HCEC 1CT (cell line): Measurements from ENCODE around the gene ATP1A2.
A peak's percentile ranks its signal among the peaks of the same experiment; 100 is the strongest.

Experiments used
- DNase-seq: peaks from one replicate; pipeline ENCODE4 v3.0.0-alpha.2; 2017

ATP1A2 gene

DNA sequence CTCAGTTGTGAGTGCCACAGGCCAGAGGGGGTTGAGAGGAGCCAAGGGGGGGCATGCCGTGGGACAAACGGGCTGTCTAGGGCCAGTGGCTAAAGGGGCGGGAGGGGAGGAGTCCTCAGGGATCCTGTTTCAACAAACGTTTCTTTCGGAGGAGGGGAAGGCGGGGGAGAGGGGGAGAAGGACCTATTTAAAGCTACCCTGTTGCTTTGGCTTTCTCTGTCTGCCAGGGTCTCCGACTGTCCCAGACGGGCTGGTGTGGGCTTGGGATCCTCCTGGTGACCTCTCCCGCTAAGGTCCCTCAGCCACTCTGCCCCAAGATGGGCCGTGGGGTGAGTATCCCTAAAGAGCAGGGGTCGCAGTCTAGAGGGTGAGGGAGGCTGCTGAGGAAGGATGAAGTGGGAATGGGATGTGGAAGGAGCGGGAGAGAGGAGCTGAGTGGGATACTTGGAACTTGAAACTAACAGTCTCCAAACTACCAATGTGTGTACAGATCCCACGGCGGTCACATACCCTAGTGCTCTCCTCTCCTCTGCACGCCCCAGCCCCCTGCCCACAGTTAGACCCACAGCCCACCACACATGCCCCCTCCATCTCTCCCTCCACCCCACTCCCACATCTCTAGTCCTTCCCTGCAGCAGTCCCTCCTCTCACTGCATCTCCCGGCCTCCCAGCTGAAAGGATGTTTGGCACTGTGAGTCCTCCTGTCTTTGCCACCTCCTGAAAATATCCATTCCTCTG, at the start of gene ATP1A2:
Gene ATP1A2 (plus strand): TSS at position 215 of the 738 bp plus-strand sequence. CDS start 103 bp downstream, at position 318.
- no peak for DNase-seq

DNA sequence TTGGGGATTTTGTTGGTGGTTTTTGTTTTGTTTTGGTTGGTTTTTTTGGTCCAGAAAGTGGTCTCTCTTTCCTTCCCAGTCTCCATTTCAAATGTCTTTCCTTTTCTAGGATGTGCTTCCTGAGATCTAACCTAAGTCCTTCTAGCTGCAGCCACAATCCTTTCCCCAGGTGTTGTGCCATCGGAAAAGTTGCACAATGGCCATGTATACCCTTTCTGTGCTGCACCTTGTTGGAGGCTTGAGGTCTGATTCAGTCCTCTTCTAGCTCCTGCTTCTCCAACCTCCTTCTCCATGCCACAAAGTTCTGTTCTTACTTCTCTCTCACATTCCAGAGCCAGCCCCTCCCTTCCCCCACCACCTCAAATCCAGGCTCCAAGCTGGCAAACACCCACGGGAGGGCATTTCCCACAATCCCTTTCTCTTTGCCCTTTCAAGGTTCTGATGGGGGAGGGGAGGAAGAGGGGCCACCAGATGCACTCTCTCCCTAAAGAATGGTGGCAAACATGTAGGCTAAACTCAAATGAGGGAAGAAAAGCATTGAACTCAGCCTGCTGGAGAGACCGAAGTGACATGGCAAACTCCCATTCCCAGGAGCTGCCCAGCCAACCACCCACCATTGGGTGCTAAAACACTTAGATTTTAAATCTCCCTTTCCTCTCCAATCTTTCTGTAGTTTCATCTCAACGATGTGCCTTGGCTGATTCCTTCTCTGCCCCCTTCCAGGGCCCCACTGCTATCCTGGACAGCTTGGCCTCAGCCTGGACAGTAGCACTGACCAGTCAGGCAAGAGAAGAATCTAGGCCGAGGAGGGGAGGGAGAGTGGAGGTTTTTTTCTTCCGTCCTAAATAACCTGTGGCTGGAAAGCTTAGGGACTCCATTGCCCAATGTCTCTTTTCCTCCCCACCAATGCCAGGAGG, 48.5 kb upstream of the ATP1A2 start:
- DNase-seq: no peak

DNA sequence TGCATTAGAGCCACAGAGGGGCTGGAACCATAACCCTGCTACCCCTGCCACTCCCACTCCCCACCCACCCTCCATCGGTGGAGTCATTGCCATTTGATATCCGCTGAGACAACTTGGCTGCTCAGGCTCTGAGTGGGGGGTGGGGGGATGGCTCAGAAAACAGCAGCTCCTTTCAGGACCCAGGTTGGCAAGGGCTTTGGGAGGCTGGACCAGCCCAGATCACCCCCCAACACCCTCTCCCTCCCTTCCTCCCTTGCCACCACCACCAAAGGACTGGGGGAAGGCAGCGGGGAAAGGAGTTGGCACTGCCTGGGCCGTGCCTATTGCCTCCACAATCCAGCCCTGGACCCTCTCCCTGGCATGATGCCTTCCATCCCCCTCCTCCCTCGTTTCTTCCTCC, 47.3 kb upstream of the ATP1A2 start:
- no peak for DNase-seq

DNA sequence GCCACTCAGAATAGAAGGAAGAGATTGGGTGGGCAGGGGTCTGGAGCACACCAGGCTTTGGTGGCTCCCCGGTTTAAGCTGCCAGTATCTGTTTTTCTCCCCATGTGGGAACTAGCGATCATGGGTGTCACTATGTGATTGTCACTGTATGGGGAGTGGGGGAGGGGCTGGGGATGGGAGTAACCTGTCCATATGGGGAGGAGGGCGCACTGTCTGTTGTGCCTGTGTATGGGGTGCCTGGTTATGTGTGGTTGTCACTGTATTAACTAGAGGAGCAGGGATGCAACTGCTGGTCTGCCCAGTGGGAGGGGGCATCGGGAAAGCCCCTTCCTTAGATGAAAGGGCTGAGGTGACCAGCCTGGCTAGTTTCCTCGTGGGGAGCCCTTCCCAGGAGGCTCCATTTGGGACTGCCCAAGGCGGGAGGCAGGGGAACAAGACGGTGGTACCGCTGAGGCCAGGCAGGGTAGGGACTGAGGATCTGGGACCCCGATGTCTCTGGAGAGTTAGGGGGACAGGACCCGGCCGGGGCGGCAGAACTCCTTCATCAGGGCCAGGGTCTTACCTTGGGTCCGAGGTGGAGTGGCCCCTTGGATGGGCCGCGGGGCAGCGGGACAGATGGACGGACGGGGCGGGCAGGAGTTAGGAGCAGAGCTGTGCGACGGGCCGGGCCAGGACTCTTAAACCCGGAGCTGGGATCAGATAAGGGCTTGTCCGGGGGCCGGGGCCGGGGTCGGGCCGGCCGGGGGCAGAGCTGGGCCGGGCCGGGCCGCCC, 45.9 kb upstream of the ATP1A2 start, which contains the start of gene KCNJ10:
Gene KCNJ10 (minus strand): TSS at position 701 of the 772 bp plus-strand sequence. CDS start 27,628 bp downstream, outside the sequence.
- no peak for DNase-seq

DNA sequence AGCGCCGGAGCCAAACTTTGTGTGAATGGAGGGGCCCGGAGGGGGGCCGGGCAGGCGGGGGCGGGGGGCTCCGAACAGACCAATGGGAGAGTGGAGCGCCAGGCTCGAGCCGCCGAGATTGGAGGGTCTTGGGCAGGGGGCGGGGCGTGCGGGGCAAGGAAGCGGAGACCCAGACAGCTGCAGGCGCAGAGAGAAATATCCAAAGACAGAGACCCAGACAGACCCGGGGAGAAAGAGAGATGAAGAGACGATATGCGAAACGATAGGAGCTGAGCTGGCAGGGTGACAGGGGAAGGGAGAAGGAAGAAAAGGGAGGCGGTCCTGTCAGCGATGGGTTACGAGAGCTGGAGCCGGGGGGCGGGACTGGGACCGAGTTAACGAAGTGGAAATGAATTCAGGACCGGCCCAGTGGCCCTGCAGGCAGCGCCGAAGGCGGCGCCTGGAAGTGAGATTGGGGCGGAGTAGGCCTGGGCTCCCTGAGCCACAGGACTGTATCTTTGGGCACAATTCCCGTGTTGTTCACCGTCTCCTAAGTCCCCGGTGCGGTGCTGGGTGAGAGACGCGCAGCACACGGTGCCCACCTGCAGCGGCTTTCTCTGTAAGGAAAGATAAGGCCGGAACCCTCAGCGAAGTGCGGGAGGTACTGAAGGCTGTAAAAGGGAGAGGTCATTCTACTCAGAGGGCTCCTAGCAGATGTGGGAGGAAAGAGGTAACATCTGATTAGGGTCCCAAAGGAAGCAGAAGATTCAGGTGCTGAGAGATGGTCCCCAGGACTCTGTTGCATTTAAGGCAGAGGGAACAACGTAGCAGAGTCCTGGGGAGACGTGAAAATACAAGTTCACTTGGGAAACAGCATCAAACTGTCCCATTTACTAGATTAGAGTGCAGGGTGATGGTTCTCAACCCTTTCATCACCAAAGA, 45.1 kb upstream of the ATP1A2 start:
- DNase-seq: no peak

DNA sequence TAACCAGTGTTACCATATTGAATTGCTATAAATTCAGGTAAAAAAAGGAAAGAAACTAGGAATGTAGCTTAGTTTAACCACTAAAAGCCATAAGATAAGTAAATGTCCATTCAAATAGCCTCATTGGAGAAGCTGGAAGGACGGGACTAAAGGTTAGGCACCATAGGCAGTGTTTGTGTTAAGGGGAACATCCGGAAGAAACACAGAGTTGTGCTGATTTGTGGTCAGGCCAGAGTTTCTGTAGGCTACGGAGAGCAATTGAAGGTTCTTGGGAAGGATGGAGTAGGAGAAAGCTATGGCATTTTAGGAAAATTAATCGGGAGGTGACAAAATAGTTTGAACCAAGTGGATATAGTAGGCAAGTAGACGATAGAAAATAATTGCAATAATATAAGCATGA, 44.3 kb upstream of the ATP1A2 start:
- no peak for DNase-seq

DNA sequence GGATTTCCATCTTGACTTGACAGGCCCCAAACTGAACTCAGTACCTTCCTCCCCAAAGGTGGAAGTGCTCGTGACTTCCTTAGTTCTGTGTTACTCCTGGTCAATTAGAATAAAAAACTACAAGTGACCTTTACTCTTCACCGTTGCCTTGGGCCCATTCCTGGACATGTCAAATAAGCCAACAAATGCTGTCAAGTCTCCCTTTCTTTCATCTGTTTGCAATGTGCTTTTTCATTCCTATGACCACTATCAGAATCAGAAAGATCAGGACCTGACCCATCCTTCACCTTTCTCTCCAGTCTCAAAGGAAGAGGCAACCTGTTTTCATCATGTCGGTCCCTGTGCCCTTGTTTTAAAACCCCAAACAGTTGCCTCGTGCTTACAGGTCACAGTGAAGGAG, 40.7 kb upstream of the ATP1A2 start:
- no peak for DNase-seq

DNA sequence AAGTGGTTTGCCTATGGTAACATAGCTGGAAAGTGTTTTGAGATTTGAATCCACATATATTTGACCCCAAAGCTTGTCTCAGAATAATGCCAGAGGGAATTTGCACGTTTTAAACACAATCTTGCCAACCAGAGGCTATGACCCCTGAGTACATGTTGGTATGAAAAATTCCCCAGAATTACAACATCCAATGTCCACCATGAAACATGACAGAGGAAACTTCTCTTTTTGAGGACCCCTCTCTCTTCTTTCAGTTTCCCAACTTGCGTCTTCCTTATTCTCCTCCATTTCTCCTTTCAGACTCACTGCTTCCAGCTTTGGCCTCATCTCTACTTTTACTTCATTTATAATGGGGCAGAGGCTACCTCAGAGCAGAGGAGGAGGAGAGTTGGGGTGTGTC, 39.7 kb upstream of the ATP1A2 start:
- no peak for DNase-seq

DNA sequence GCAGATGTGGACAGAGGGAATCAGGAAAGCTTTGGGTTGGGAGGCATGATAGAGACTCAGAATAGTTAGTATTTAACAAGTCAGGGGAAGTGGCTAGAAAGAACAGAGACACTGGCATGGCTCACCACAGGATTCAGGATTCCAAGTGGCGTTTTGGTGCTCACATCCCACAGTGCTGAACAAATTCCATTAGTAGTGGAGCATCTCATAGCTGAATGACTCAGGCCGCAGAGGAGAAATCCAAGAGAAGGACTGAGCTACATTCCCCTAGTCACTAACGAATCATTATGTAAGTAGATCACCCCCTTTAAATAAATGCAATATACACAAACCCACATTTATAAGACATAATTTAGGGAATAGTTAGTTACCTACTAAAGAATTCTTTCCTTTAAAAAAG, 39.3 kb upstream of the ATP1A2 start:
- peak; percentile 16 for DNase-seq

DNA sequence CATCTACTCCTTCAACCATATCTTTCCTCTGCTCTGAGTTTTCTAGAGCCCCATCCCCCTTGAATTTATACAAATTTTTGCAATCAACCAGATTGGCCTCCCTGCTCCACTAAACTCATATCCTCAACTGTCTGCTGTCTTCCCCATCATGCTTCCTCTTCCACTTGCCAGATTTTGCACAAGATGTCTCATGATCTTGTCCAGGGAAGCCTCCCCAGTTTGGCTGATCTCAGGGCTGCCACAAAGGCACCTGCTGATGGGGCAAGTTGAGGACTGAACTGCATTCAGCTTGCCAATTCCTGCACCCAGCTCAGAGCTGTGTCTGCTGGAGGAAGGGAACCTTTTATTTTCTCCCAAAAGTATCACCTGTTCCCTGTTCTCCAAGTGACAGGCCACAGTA, 38.1 kb upstream of the ATP1A2 start:
- no peak for DNase-seq

DNA sequence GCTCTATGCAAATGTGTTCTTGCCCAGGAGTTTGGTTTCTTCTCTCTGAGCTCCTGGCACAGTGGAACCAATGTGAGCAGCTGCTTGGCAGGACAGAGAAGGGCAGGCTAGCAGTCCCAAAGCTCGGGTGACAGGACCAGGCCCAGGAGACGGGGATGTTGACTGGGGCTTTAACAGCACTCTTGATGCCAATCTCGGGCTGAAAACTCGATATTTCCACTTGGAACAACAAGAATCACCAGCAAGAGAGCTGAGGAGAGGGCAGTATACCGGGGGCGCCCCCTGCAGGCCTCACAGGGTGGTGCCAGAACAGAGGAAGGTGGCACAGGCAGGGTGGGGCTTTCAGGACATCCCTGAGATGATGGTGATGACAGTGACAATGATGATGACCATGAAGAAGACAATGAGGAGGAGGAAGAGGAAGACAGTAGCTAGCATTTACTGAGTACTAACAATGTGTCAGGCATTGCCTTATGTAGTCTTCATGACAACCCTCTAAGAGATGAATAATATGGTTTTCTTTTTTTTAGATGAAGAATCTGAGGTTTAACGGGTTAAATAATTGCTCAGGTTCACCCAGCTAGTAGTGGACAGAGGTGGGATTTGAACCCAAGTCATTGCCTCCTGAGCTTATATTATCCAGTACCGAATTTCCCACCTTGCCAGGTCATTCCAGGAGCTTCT, 36.9 kb upstream of the ATP1A2 start:
- peak; percentile 8 for DNase-seq

DNA sequence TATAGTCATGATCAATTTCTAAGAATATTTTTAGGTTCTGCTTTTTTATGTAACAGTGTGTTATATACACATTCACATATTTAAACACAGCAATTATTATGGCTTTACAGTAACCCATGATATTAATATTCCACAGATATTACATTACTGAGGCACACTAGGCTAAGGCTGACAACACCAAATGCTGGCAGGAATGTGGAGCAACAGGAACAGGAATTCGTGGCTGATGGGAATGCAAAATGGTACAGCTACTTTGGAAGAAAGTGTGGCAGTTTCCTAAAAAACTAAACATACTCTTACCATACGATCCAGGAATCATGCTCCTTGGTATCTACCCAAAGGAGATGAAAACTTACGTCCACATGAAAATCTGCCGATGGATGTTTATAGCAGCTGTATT, 36.1 kb upstream of the ATP1A2 start:
- no peak for DNase-seq

DNA sequence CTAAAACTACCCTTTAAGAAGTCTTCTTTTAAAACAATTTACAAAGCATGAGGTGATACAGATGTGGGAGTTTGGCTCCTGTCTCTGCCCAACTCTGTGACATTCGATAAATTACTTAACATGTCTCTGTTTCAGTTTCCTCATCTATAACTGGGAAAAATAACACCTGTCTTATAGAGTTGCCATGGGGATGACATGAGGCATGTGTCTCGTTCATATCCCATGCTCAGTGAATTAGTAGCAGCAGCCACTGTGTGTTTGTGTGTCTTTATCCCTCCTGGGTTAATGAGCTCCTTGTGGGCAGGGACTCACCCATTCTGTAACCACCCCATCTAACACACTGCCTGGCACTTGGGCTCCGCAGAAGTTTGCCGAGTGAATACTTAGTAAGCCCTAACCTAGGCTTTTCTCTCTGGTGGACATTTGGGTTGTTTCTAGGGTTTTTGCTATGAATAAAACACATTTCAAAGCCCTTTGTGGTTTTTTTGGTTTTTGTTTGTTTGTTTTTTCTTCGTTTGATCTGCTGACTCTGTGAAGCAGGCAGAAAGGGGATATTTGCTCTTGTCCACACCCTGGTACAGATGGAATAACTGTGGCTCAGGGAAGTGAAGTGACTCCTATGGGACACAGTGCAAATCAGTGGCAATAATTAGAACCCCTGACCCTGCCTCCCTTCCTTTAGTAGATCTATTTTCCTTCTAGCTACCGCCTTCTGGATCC, 35.0 kb upstream of the ATP1A2 start:
- no peak for DNase-seq

DNA sequence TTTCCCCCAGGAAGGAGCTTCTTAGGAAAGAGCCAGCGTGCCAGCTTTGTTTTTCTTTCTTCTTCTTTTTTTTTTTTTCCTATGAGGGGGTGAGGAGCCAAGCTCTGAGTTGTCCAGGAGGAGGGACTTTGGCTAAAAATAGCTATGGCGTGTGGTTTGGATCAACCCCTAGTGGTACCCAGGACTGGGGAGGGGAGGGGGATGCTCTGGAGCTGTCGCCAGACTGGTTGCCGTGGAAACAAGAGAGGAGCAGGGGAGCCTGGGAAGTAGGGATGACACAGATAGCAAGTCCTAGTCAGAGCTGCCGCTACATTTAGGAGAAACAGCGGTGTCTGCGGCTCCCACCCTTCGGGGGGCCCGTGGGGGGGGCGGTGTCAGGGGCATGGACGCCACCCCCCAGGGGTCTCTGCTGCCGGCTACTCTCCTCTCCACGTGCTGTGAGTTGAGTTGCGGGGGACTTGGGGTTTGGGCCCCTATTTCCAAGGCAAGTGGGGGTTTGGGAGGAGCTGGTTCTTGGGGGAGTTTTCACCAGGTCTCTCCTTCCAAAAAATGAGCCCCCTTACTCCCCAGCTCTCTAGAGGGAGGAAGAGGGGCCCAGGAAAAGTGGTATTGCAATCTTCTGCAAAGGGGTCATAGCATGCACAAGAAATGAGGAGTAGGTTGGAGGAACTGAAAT, 34.2 kb upstream of the ATP1A2 start, which contains the start of gene KCNJ9:
Gene KCNJ9 (plus strand): TSS at position 278 of the 676 bp plus-strand sequence. CDS start 2,493 bp downstream, outside the sequence.
- DNase-seq: no peak

DNA sequence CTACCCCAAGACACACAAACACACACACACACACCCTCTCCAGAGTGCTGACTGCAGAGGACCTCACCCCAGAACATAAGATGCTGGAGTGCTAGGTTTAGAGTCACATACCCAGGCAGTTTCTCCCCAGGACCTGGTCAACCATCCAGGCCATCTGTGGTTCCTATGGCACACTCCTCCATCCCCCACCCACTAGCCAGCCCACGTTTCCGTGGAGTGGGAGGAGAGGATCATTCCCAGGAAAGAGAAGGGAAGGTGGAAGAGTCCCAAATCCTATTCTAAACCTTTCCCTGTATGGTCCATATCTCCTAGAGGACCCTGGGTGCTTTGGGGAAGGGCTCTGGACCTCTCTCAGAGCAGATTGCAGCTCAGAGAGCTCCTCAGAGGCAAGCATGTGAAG, 33.1 kb upstream of the ATP1A2 start:
- no peak for DNase-seq

DNA sequence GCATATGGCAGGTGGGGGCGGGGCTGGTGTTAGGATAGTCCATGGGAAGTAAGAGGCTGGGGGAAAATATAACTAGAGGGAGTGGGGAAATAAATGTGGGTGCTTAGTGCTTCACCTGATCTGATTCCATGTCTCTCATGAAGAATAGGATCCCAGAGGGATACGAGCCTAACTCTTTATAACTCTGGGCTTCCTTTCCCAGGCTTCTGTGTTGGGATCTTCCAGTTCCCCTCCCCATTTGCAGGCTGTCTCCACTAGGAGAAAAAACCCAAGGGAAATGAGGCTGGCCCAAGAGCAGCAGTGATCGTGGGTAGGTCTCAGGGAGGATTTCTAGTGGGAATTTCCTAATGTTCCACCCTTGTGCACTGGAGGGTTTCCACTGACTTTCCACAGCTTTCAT, 32.6 kb upstream of the ATP1A2 start:
- no peak for DNase-seq

DNA sequence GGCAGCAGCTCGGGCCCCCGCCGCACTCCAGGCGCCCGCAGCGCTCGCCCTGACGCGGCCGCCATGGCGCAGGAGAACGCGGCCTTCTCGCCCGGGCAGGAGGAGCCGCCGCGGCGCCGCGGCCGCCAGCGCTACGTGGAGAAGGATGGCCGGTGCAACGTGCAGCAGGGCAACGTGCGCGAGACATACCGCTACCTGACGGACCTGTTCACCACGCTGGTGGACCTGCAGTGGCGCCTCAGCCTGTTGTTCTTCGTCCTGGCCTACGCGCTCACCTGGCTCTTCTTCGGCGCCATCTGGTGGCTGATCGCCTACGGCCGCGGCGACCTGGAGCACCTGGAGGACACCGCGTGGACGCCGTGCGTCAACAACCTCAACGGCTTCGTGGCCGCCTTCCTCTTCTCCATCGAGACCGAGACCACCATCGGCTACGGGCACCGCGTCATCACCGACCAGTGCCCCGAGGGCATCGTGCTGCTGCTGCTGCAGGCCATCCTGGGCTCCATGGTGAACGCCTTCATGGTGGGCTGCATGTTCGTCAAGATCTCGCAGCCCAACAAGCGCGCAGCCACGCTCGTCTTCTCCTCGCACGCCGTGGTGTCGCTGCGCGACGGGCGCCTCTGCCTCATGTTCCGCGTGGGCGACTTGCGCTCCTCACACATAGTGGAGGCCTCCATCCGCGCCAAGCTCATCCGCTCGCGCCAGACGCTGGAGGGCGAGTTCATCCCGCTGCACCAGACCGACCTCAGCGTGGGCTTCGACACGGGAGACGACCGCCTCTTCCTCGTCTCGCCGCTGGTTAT, 31.4 kb upstream of the ATP1A2 start:
- DNase-seq: no peak

DNA sequence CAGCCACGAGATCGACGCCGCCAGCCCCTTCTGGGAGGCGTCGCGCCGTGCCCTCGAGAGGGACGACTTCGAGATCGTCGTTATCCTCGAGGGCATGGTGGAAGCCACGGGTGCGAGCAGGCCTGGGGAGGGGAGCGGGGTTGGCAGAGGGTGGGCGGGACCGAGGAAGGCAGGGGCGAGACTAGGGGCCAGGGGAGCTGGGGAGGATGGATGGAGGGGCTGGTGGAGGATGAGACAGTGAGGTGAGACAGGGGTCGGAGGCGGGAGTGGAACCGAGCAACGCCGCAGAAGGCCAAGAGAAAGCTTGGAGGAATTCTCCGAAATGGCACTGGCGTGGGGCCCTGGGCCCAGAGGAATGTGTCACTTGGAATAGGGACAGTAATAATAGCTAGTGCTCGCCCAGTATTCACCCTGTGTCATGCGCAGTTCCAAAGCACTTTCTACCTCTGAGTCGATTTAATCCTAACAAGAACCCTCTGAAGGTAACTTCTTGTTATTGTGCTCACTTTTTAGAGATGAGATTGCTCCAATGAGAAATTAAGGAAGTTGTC, 30.7 kb upstream of the ATP1A2 start:
- DNase-seq: no peak
